GM21737 (cell line): ENCODE results near the gene PLA2G2C.

Experiments
- ATAC-seq: cut with Tn5 transposase; IDR thresholded peaks from one replicate; pipeline ENCODE4 v1.9.1; 2021; ENCODE audit warnings: mild to moderate bottlenecking, moderate library complexity; ENCODE audit not compliant: unreplicated experiment

The PLA2G2C gene

DNA sequence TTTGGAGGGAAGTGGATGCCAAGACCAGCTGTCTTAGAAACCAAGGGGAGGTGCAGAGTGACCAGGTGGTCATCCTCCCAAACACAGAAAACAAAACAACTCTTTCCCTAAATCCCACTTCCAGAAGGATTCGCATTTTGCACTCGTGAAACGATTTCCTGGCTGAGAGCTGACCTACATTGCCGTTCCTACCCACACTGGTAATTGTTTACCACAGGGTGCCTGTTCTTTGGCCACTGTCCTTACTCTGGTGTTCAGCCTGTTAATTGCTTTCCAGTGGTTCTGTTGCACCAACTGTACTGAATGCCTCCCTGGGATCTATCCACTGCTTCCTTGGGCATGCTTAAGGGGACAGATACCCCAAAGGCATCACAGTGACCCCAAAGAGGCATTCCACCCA, 23.2 kb upstream of the PLA2G2C start:
- no peak for ATAC-seq

GRCh38 chr1:20207546-20207945, 21.2 kb upstream of the PLA2G2C start:
- ATAC-seq: no peak

- no peak for ATAC-seq
Observed at GRCh38 chr1:20202166-20202565, 15.8 kb upstream of the PLA2G2C start.

- ATAC-seq: no peak
Observed at GRCh38 chr1:20200966-20201365, 14.6 kb upstream of the PLA2G2C start.

- no peak for ATAC-seq
Observed at GRCh38 chr1:20199840-20200239, 13.5 kb upstream of the PLA2G2C start.

- ATAC-seq: no peak
Observed at GRCh38 chr1:20199403-20199802, 13.1 kb upstream of the PLA2G2C start.

DNA sequence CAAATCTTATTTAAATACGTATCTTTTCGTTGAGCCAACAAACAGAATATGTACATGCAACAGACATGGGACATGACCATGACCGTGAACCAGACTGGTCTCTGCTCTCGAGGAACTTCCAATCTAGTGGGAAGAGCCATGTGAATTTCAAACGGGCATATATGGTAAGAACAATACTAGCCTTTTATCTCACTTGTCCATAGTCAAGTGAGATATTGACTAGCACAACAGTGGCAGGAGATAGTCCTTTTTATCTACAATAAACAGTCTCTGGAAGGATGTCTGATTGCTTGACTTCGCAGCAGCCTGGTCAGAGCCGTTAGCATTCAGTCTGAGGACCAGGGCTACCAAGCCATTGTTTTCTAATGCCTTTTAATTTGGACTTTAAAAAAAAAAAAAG, 12.6 kb upstream of the PLA2G2C start:
- no peak for ATAC-seq

DNA sequence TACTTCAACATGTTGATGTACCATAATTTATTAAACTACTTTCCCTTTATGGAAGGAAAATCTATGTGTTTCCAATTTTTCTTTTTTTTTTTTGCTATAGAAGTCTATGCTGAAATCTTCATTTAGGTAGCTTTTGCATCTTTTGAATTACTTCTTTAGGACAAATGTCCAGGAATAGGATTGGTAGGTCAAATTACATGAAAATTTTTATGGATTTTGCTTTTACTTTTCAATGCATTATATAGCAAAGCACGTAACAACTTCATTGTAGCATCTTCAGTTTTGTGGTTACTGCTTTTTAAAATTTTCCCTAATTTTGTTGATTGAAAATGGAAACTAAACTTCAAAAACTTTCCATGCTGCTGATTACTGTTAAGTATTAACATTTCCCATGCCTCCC, 12.0 kb upstream of the PLA2G2C start:
- ATAC-seq: no peak

DNA sequence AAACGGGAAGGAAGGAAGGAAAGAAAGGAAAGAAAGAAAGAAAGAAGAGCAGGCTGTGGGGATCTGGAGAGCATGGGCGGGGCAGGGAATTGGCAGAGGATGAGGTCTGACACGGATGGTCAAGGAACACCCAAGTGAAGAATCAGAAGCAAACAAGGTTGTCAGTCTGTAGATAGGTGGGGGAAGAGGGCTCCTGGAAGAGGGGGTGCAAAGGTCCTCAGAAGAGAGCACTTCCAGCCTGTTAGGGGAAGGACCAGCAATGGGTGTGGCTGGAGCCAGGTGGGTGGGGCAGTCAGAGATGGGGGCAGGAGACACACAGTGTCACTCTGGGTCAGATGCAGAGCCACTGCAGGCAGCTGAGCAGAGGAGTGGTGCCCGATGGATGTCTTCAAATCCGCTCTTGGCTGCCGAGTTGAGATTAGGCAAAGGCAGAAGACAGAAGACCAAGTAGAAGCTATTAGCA, 11.0 kb upstream of the PLA2G2C start:
- ATAC-seq: no peak

DNA sequence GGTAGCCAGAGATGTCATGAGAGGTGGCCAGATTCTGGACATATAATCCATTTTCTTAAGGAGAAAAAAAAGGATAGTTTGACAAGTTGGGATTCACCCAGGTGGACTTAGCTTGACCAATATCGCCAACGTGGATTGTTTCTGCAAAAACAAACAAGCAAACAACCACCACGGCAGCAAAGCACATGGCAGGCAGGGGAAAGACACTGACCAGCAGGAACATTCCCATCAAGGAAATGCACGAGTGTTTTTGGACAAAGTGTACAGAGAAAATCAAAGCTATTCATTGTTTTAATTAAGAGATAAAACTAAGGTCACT, 9.1 kb upstream of the PLA2G2C start:
- ATAC-seq: no peak

DNA sequence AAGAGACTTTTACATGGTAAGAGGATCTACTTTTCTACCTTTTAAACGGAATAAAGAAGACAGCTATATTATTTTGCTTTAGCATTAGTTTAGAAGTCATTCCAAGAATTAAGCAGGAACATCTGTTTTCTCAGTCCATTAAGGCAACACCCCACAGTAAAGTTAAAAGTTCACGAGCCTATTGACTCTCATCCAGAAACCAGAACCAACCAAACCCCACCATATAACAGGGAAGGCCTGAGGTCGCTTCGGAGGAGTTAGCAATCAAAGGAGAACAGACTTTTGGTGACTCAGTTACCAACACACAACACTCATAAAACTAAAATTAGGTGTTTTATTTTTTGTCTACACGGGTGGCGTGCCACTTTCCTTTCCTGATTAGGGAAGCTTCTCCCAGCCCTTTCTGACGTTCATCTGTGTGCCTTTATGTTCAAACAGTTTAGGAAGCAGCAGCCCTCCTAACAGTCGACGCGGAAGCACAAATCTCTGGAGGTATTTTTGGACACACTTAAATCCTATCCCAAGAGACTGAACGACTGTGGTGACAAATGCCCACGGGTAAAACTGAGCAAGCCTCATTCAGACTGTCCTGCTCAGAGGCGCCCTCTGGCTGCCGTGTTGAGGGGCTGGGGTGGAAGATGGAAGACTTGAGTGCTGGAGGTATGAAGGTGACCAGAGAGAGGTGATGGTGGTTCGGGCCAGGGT, 8.6 kb upstream of the PLA2G2C start:
- no peak for ATAC-seq

- no peak for ATAC-seq
Observed at GRCh38 chr1:20194224-20194623, 7.9 kb upstream of the PLA2G2C start.

DNA sequence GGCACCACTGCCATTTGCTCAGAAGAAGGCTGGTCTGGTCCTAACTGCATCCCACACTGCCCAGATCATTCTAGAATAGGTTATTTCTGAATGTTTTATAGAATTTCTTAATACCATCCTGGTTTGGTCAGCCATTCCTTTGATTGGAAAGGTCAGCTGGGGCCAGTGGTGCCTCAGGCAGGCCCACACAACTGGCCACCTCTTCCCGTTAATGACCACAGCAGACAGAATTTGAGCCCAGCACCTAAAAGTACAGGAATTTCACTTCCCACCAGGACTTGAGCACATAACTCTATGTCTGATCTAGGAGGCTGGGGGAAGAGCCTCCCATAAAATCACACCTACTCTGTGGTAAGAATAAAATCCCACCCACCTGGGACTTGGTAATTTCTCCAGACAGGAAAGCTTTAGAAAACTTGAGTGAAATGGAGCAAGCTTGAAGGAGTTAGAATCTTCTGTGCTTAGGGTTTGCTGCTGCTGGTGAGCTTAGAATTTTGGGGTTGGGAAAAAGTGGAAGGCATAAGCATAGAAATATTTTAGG, 6.6 kb upstream of the PLA2G2C start:
- ATAC-seq: no peak

DNA sequence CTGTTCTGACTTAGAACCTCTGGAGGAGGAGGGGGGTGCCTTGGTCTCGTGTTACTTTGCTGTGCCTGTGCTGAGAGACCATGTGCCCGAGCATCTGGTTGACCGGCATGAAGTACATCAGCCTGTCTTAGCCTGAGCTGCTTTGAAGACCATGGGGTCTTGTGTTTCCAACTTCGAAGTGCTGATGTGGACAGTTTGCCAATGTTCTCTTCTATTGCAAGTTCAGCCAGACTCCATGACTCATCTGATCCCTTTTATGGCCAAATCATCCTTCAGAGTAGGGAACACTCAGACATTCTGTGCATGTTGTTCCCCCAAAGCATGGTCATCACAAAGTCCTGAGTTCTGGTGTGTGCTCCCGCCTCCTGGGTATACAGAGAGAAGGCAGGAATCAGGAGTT, 6.0 kb upstream of the PLA2G2C start:
- no peak for ATAC-seq

- ATAC-seq: no peak
Observed at GRCh38 chr1:20191266-20191825, 5.0 kb upstream of the PLA2G2C start.

DNA sequence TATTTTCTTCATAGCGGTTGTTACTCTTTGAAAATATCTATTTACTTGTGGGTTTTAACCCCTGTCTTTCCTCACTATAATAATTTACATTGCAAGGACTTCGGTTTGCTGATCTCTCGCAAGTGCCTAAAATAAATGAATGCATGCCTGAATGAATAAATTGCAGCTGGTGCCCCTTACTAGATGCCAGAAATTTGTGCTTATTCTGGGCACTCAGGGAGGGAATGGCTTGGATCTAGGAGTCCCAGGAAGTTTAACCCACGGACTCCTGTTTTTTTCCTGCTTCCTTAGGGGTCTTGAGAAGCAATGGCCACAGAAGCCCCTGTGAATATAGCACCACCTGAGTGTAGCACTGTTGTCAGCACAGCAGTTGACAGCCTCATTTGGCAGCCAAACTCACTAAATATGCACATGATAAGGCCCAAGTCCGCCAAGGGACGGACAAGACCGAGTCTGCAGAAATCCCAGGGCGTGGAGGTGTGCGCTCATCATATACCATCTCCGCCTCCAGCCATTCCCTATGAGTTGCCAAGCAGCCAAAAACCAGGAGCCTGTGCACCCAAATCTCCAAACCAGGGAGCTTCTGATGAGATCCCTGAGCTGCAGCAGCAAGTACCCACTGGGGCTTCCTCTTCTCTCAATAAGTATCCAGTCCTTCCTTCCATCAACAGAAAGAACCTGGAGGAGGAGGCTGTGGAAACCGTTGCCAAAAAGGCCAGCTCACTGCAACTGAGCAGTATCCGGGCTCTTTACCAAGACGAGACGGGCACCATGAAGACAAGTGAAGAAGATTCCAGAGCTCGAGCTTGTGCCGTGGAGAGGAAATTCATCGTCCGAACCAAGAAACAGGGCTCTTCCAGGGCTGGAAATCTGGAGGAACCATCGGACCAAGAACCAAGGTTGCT, 4.2 kb upstream of the PLA2G2C start:
- no peak for ATAC-seq

DNA sequence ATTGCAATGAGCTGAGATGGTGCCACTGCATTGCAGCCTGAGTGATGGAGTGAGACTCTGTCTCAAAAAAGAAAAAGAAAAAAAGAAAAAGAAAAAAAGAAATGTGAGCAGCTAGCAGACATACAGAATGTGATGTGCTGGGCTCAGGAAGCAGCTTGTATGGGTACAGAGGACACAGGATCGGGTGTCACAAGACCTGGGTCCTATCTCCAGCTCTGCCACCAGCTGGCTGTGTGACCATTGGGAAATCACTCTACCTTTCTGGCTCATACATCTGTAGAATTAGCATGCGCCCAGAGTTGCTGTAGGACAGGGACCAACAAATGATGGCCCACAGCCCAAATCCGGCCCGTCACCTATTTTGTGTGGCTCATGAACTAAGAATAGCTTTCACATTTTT, 3.3 kb upstream of the PLA2G2C start:
- no peak for ATAC-seq

DNA sequence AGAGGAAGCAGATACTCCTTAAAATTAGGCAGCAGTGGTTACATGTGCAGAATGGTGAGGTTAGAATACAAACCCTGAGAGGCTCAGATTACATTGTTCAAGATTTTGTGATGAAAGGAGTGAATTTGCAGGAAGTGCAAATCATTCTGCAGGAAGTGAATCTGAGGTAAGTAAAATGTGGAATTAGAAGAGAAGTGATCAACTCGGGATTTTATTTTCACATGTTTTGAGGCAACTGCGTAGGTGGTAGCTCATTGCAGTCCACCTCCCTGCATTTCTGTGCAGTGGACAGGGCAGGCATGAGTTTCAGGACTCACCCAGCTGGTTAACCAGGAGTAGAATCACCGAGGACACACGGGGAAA, 2.1 kb upstream of the PLA2G2C start:
- no peak for ATAC-seq

DNA sequence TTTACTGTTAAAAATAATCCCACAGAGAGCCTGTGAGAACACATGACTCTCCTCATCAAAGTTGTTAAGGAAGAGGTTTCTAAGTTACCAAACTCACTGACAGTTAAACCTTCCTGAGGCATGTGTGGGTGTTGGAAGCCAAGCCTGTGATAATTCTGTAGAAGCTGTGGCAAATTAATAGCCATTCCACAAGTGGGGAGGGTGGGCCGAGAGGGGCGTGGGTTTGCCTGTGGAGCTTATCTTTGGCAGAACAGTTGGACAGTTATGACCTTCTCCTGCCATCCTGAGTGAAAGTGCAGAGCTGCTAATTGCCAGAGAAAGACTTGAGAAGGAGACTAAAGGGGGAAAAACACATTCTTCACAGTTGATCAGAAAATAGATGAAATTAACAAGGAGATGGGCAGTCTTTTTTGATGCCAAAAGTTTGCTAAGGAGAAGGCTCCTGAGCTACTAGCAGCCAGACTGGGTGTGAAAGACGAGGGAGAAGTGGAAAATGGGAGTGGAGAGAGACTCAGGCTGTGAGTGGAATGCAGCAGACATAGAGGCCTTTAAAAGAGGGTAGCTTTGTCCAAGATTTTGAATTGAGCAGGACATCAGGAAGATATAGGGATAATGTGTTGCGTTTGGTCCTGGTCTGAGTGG, 1.6 kb upstream of the PLA2G2C start:
- ATAC-seq: no peak

DNA sequence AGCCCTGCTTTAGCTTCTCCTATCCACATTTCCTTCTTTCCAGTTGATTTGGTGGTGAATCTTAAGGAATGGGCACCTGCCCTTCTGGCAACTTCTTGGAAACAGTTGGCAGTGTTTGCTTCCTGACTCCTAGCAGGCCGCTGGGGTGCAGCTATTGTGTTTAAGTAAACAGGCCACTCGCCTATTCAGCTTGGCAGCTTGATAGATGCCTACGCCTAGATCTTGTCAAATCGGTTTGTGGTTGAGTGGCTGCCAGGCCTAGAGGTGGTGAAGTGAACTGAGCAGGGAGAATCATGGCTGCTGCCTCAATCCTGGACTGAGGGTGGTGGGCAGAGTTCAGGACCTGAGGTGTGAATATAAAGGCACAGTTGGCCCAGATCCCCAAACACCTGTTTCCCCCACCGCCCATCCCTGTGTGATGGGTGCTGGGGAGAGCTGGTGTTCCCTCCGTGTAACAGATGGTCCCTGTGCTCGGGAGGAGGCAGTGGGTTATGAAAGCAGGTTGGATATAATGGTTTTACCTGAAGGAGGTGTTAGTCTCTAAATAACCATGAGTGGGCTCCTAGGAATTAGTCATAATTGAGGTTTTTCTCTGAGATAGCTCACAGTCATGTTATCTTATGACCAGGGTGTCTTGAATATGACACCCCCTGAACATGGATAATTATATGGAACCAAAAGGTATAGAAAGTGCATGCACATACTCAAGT, 940 bp upstream of the PLA2G2C start:
- ATAC-seq: no peak
